DMS79 (cell line): Measurements from ENCODE around the gene PAN2.
A peak's percentile ranks its signal among the peaks of the same experiment; 100 is the strongest.
"Not testable (repeated sequence)": the region's sequence is repeated elsewhere in the genome, so short reads cannot be mapped to it uniquely, and the experiment has no call there.

Experiments used
- DNase-seq: peaks from one replicate; lab custom pipeline; 2025; lab: John Stamatoyannopoulos, UW

The PAN2 gene

GRCh38 chr12:56307221-56307965, 26.4 kb downstream of the PAN2 start:
- DNase-seq = no peak

- no peak for DNase-seq
Measured at GRCh38 chr12:56304872-56305590, 28.8 kb downstream of the PAN2 start.

GRCh38 chr12:56304276-56304675, 29.5 kb downstream of the PAN2 start:
- no peak for DNase-seq

GRCh38 chr12:56300644-56301464, 32.9 kb downstream of the PAN2 start:
- no peak for DNase-seq

- peak; percentile 88 for DNase-seq
Measured at GRCh38 chr12:56299853-56300643, 33.8 kb downstream of the PAN2 start, which contains the start of gene CS. Gene CS (minus strand): TSS chr12:56300330. CDS start chr12:56300201, 129 bp downstream.

- DNase-seq = no peak
Measured at GRCh38 chr12:56299308-56299852, 34.4 kb downstream of the PAN2 start.

- no peak for DNase-seq
Measured at GRCh38 chr12:56298828-56299227, 35.0 kb downstream of the PAN2 start.

GRCh38 chr12:56297400-56297799, 36.4 kb downstream of the PAN2 start:
- DNase-seq = no peak

GRCh38 chr12:56296295-56296694, 37.5 kb downstream of the PAN2 start:
- no peak for DNase-seq

GRCh38 chr12:56293795-56294194, 40.0 kb downstream of the PAN2 start:
- DNase-seq = no peak

GRCh38 chr12:56288705-56289387, 45.0 kb downstream of the PAN2 start:
- DNase-seq = no peak

GRCh38 chr12:56286044-56286830, 47.6 kb downstream of the PAN2 start:
- no peak for DNase-seq

- DNase-seq = not testable (repeated sequence)
Measured at GRCh38 chr12:56284263-56284662, 49.5 kb downstream of the PAN2 start.

GRCh38 chr12:56282579-56282978, 51.2 kb downstream of the PAN2 start:
- no peak for DNase-seq

- no peak for DNase-seq
Measured at GRCh38 chr12:56282030-56282429, 51.8 kb downstream of the PAN2 start.

- DNase-seq = no peak
Measured at GRCh38 chr12:56280849-56281248, 53.0 kb downstream of the PAN2 start.

GRCh38 chr12:56278905-56279304, 54.9 kb downstream of the PAN2 start:
- no peak for DNase-seq

GRCh38 chr12:56274299-56274698, 59.5 kb downstream of the PAN2 start:
- DNase-seq = no peak

GRCh38 chr12:56272468-56272867, 61.3 kb downstream of the PAN2 start:
- DNase-seq = not testable (repeated sequence)

- DNase-seq = no peak
Measured at GRCh38 chr12:56271031-56271430, 62.8 kb downstream of the PAN2 start.
